Measurements from ENCODE around the gene FAM168A. TPM values are rescaled to one million over a fixed set of nuclear protein-coding genes. Genes with fewer than 3 reads are reported as not detected.

FAM168A gene
- polyA plus RNA-seq, 4 donors, result 38.3 to 51.0 (median 44.0) TPM

- no peak for DNase-seq (ENCODE audit: low read depth in 4 of 4, low spot score in 2 of 4)
These were observed 215.2 kb downstream of the FAM168A start for GRCh38 chr11:73382747-73383146.

GRCh38 chr11:73382183-73382582 lies 215.7 kb downstream of the FAM168A start:
- no peak for DNase-seq (ENCODE audit: low read depth in 4 of 4, low spot score in 2 of 4)

- no peak for DNase-seq (ENCODE audit: low read depth in 4 of 4, low spot score in 2 of 4)
These were observed 216.3 kb downstream of the FAM168A start for GRCh38 chr11:73381589-73381988.

DNA sequence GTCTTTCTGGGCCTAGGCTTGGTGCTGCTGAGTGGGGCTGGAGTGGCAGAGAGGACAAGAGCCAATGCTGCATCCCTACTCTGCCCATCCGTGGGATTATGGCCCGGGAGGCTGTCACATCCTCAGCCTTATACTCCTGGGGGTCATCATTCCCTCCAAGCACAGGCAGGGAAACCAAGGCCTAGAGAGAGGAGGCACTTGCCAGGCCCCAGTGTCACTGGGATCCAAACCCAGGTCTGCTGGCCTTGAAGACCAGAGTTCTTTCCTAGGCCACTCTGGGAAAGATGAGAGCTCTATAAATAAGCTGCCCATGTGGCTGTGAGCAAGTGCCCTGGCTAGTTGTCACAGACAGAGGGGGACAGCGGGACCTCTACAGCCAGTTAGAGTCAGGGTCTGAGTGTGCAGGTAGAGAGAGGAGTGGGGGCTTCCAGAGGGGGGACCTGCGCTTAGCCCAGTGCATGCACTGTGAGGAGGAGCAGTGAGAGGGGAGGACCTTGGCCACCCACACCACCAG lies 217.0 kb downstream of the FAM168A start:
- no peak for DNase-seq (ENCODE audit: low read depth in 4 of 4, low spot score in 2 of 4)

GRCh38 chr11:73380331-73380730 lies 217.6 kb downstream of the FAM168A start:
- DNase-seq (ENCODE audit: low read depth in 4 of 4, low spot score in 2 of 4), result no peak

- DNase-seq (ENCODE audit: low read depth in 4 of 4, low spot score in 2 of 4), result no peak
These were observed 218.6 kb downstream of the FAM168A start for GRCh38 chr11:73379189-73379880.

DNA sequence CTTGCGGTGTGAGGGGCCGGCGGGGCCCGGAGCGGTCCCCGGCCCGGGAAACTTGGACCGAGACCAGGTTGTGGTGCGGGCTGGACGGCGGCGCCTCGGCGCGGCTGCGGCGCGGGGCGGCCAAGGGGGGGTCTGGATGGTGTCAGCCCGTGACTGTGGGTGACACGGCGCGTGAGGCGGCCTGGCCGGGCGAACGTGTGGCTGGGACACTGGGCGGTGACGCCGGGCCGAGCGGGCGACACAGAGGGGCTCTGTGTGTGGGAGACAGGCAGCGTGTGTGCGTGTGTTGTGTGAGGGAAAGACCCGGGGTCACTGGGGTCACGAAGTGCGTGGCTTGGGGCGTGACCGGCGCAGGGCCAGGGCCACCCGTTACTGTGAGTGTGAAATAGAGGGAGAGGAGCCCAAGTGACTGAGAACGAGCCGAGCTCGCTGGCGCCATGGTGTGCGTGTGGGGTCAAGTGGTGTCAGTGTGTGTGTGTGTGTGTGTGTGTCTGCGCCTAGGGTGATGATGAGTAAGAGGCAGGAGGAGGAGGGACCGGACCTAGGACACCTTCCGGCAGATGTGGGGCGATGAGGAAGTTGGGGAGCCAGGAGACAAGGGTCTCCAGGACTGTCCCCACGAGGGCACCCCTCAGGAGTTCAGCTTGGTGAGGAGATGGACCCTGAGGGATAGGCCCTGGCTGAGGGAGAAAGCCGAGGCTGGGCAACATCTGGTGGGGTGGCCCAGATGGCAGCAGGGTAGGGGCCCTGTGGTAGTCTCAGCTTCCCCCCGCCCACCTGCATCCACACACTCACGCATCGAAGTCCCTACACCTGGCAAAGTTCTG lies 220.9 kb downstream of the FAM168A start:
- DNase-seq (ENCODE audit: low read depth in 4 of 4, low spot score in 2 of 4), result no peak

DNA sequence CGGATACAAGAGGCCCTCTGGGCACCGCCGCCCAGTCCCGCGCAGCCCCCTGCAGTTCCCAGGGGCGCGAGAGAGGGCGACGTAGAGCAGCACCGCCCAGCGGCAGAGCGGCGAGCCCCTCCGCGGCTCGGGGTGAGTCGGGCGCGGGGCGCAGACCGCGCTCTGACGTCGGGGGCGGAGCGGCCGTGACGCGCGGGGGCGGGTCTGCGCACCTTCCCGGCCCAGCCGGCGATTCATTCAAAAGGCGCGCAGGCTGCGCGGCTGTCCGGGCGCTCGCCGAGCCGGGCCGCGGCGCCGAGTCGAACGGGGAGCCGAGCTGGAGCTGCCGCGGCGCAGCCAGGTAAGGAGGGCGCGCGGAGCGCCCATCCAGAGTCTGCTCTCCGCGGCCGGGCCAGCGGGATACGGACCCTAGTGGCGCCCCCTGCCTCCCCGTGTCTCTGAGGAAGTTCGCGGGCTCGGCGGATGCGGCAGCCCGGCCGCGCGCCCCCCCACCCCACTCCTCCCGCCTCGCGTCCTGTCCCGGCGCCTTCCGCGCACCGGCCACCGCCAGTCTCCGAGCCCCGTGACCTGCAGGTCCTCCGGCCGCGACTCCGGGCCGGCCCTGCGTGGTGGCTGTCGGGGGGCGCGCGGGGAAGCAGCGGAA lies 221.6 kb downstream of the FAM168A start, which contains the start of gene RELT:
Gene RELT, plus strand, starts transcription at position 240 of the 643 bp plus-strand sequence. CDS start 12,738 bp downstream, outside the sequence.
- peak in 3 of 4 donors; percentile 74 to 80 (median 78) for DNase-seq (ENCODE audit: low read depth in 4 of 4, low spot score in 2 of 4)

DNA sequence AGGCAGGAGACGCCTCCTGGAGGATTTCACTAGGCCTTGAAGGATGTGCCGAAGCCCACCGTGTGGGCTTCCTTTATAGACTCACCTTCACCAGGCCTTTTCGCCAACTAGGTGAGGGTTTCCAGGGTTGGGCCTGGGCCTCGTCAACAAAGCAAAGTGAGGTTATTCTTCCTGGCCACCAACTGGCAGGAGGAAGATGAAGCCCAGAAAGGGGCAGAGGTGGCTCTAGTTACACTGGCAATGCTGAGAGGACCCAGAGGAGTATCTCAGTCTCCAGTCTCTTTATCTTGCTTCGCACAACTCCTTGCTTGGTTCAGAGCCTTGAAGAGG lies 222.1 kb downstream of the FAM168A start:
- no peak for DNase-seq (ENCODE audit: low read depth in 4 of 4, low spot score in 2 of 4)

GRCh38 chr11:73374151-73374550 lies 223.8 kb downstream of the FAM168A start:
- no peak for DNase-seq (ENCODE audit: low read depth in 4 of 4, low spot score in 2 of 4)

- no peak for DNase-seq (ENCODE audit: low read depth in 4 of 4, low spot score in 2 of 4)
These were observed 225.4 kb downstream of the FAM168A start for GRCh38 chr11:73372375-73372993.

- no peak for DNase-seq (ENCODE audit: low read depth in 4 of 4, low spot score in 2 of 4)
These were observed 230.4 kb downstream of the FAM168A start for GRCh38 chr11:73367482-73368024.

- DNase-seq (ENCODE audit: low read depth in 4 of 4, low spot score in 2 of 4), result no peak
These were observed 231.0 kb downstream of the FAM168A start for GRCh38 chr11:73366953-73367352.

DNA sequence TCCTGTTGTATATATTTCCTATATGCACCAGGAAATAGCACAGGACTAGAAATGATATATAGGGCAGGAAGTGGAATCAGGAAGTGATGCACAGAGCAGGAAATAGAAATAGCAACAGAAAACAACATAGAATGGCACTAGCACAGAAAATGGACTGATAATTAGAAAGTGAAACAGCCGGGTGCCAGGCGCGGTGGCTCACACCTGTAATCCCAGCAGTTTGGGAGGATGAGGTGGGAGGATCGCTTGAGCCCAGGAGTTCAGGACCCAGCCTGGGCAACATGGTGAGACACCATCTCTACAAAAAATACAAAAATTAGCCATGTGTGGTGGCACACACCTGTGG lies 231.7 kb downstream of the FAM168A start:
- no peak for DNase-seq (ENCODE audit: low read depth in 4 of 4, low spot score in 2 of 4)

- no peak for DNase-seq (ENCODE audit: low read depth in 4 of 4, low spot score in 2 of 4)
These were observed 232.3 kb downstream of the FAM168A start for GRCh38 chr11:73365352-73366264.

- DNase-seq (ENCODE audit: low read depth in 4 of 4, low spot score in 2 of 4), result no peak
These were observed 234.8 kb downstream of the FAM168A start for GRCh38 chr11:73363147-73363546.

- no peak for DNase-seq (ENCODE audit: low read depth in 4 of 4, low spot score in 2 of 4)
These were observed 235.7 kb downstream of the FAM168A start for GRCh38 chr11:73361953-73362776.

DNA sequence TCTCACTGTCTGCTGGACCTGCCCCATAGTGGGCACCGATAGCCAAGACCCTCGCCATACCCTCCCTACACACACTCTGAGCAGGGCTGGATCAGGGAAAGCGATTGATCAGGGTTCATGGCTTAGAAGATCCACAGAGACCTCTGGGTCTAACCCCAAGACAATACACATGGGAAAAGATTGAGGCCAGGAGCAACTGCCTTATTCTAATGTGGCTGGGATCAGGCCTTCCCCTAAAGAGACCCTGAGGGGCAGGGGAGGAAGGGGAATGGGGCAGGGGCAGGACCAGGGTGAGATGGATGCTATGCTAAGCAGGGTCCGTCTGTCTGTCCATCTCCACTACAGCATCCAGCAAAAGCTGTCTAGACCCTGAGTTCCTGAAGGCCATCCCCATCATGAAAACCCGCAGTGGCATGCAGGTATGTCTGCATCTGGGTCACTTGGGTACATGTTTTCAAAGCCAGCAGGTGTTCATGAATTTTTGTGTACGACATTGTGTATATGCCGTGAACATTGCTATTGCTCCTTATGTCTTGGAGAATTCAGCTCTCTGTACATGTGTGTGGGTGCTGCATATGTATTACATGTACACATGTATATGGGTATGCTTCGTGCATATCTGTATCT lies 237.1 kb downstream of the FAM168A start:
- no peak for DNase-seq (ENCODE audit: low read depth in 4 of 4, low spot score in 2 of 4)

Measured in left renal cortex interstitium (tissue), 4 donors.